Urinary bladder (tissue), 4 donors: ENCODE data around the gene AMPH. TPM values are rescaled to one million over a fixed set of nuclear protein-coding genes. Genes with fewer than 3 reads are reported as not detected.
"Not testable (repeated sequence)": the region's sequence is repeated elsewhere in the genome, so short reads cannot be mapped to it uniquely, and the experiment has no call there.

Source experiments
- DNase-seq: peaks from one replicate; pipeline ENCODE4 v3.0.0-alpha.2; 2015; ENCODE audit errors: extremely low spot score
- H3K27ac ChIP-seq: one replicate; pipeline ENCODE4 v1.5.1; 2013; ENCODE audit warnings: low read depth, mild to moderate bottlenecking, moderate library complexity
- H3K36me3 ChIP-seq: one replicate; pipeline ENCODE4 v1.6.1; 2013; ENCODE audit warnings: mild to moderate bottlenecking, moderate library complexity; ENCODE audit not compliant: insufficient read depth
- H3K4me1 ChIP-seq: one replicate; pipeline ENCODE4 v1.6.1; 2013; ENCODE audit warnings: mild to moderate bottlenecking, moderate library complexity; ENCODE audit not compliant: insufficient read depth
- H3K4me3 ChIP-seq: one replicate; pipeline ENCODE4 v1.5.1; 2013; ENCODE audit warnings: low read depth, low read length
- WGBS: extraction: QIAGEN DNeasy Blood & Tissue Kit; methylation state at CpG from one replicate; pipeline ENCODE4 v1.1.7; 2013; 5-methylcytosine and 5-hydroxymethylcytosine counted together
- polyA plus RNA-seq: library from polyadenylated mRNA; stranded (reverse); fragments of 200-250 nt; gene quantifications from one replicate; pipeline ENCODE4 v1.2.3, GENCODE V29; 2013
- total RNA-seq: library from RNA; depleted of rRNA; stranded (reverse); fragments of >200 nt; gene quantifications from one replicate; pipeline ENCODE4 v1.2.3, GENCODE V29; 2014
- donor health status: healthy with polysubstance abuse.
- donor health status: healthy.

The AMPH gene
- total and polyA plus RNA-seq, 2 donors: 5.0 to 15.3 TPM

GRCh38 chr7:38410056-38410455 is 221.1 kb downstream of the AMPH start:
- Histone ChIP-seq H3K27ac (no peak overlapping the region), H3K4me1 (no peaks in the 10 kb centered on the region), H3K4me3 (no peak overlapping the region), H3K36me3 (no peaks in the 10 kb centered on the region)
- WGBS: 65% methylated on average over 2 of the region's 2 CpGs
- DNase-seq: no peak

DNA sequence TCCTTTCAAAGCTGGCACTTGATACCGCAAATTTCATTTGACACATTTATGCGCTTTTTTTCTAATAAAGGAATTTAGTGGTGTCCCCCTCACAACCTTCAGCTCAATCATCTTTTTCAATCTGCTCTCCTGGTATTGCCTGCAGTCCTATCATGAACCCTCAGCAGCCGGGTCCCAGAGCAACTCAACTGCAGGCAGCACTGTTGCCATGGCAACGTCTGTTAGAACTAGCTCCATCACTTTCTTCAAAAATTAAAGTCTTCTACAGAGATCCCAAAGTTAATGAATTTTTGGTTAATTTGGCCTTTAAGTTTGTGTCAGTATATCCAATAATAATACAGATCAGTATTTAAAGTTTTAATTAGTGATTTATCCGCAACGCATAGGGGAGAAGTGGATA is 221.6 kb downstream of the AMPH start:
- WGBS: 91% methylated on average over 6 of the region's 6 CpGs

GRCh38 chr7:38398725-38399321 is 232.3 kb downstream of the AMPH start:
- WGBS: 8% methylated on average over 9 of the region's 9 CpGs
- H3K27ac ChIP-seq: no peak overlapping the region
- no peaks in the 10 kb centered on the region for H3K4me1 ChIP-seq
- no peak overlapping the region for H3K4me3 ChIP-seq
- peak; percentile 0 for DNase-seq
- no peaks in the 10 kb centered on the region for H3K36me3 ChIP-seq

More for the DNA sequence above, 221.6 kb downstream of the AMPH start:
- Histone ChIP-seq H3K4me1 (no peaks in the 10 kb centered on the region), H3K36me3 (no peaks in the 10 kb centered on the region), H3K4me3 (no peak overlapping the region), H3K27ac (no peak overlapping the region)
- DNase-seq: no peak

GRCh38 chr7:38396852-38397251 is 234.3 kb downstream of the AMPH start:
- no peak for DNase-seq
- H3K36me3 ChIP-seq: no peaks in the 10 kb centered on the region
- H3K4me3 ChIP-seq: no peak overlapping the region
- H3K4me1 ChIP-seq: no peaks in the 10 kb centered on the region
- no peak overlapping the region for H3K27ac ChIP-seq
- 48% methylated on average over 2 of the region's 2 CpGs for WGBS

GRCh38 chr7:38395921-38396552 is 235.1 kb downstream of the AMPH start:
- WGBS: 94% methylated on average over 1 of the region's 1 CpG

DNA sequence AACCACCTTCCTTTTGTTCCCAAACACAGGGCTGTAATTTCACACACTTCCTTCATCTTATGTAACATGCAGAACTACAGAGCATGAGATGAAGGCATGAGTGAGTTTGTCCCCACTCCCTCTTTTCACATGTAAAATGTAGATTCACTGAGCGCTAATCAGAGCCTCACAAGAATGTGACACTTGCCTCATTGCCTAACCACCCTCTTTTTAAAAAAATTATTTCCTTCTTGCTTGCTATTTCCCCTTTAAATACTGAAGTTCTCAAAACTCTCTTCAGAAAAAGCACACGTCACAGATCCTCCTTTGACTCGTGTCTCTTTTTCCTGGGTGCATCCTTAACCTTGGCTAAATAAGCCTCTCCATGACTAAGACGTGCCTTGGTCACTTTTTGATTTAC is 236.5 kb downstream of the AMPH start:
- DNase-seq: no peak
- Histone ChIP-seq H3K27ac (no peak overlapping the region), H3K4me3 (no peak overlapping the region), H3K4me1 (no peaks in the 10 kb centered on the region), H3K36me3 (no peaks in the 10 kb centered on the region)
- WGBS: 75% methylated on average over 4 of the region's 4 CpGs

More at GRCh38 chr7:38395921-38396552, 235.1 kb downstream of the AMPH start:
- H3K36me3 ChIP-seq, H3K27ac ChIP-seq, DNase-seq, H3K4me3 ChIP-seq, H3K4me1 ChIP-seq: not testable (repeated sequence)

DNA sequence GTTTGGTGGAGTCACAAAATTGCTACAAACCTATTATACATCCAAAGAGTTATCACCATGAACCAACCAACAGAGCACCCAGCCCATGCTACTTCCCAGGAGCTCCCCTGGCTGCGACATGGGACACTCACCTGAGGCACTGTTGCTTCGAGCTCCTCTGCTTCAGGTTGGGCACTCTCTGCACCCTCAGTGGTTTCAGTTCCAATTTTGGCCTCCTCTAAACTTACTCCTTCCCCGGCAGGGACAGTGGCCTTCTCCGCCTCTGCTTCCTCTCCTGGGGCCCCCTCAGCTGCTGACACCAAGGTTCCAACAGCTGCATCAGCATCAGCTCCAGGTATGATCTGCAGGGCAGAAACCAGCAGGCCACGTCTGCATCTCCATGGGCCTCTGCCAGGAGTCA is 237.3 kb downstream of the AMPH start:
- H3K36me3 ChIP-seq: no peaks in the 10 kb centered on the region
- no peak for DNase-seq
- no peak overlapping the region for H3K4me3 ChIP-seq
- 87% methylated on average over 5 of the region's 5 CpGs for WGBS
- no peak overlapping the region for H3K27ac ChIP-seq
- no peaks in the 10 kb centered on the region for H3K4me1 ChIP-seq

DNA sequence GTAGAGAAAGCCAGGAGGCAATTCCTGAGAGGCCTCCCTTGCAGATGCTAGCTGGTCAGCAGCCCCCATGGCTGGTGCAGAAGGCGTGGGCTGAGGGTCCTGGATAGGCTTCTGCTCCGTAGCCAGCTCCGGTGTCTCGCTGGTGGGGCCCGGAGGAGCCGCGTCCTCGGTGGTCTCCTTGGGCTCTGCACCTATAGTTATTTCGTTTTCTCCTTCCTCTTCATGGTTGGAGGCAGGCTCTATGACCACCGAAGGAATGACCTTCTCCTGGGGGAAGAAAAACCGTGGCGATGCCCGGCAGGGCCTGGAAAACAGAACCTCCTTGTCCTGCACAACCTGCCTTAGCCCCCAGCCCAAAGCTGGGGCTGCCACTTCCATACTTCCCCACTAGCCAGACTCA is 239.4 kb downstream of the AMPH start:
- no peak for DNase-seq
- WGBS: 93% methylated on average over 13 of the region's 13 CpGs
- Histone ChIP-seq H3K36me3 (no peaks in the 10 kb centered on the region), H3K4me3 (no peak overlapping the region), H3K27ac (no peak overlapping the region), H3K4me1 (no peaks in the 10 kb centered on the region)

DNA sequence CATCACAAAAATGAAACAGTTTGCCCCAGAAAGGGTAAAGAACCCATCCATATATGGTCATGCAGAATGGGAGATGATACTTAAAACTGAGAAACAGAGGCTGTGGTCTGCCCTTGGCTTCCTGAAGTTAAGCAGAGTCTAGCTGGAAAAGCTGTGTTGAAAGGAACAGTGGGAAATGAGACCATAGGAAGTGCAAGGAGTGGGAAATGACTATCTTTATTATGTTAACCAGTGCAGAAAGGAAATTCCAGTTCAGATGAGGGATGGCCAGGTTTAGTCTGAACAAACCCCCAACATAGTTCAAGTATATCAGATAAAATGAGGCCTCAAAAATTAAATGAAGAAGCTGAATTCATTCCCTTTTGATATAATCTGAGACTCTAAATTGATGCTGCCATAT is 245.5 kb downstream of the AMPH start:
- Histone ChIP-seq H3K27ac (no peak overlapping the region), H3K36me3 (no peaks in the 10 kb centered on the region), H3K4me3 (no peak overlapping the region), H3K4me1 (no peaks in the 10 kb centered on the region)
- no peak for DNase-seq

DNA sequence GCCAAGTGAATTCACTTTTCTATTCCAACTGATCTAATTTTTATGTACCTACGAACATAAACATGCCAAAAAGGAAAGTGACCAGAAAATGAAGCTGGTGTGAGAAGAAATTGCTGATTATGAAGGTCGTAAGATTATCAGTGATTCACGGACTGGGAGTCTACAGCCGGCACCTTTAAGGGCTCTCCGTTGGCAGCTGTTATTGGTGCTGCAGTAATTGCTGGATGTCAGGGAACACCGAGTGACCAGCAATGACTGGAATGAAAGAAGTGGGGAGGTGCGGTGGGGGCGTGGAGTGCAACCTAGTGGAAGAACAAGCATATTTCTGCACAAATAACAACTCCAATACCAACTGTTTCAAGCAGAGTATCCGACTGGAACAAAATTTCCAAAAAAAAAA is 247.9 kb downstream of the AMPH start:
- DNase-seq: no peak
- Histone ChIP-seq H3K27ac (no peak overlapping the region), H3K36me3 (no peaks in the 10 kb centered on the region), H3K4me1 (no peaks in the 10 kb centered on the region), H3K4me3 (no peak overlapping the region)
- 69% methylated on average over 9 of the region's 9 CpGs for WGBS

- DNase-seq: no peak
- WGBS: 69% methylated on average over 2 of the region's 2 CpGs
Observed at GRCh38 chr7:38382684-38383083, 248.5 kb downstream of the AMPH start.

DNA sequence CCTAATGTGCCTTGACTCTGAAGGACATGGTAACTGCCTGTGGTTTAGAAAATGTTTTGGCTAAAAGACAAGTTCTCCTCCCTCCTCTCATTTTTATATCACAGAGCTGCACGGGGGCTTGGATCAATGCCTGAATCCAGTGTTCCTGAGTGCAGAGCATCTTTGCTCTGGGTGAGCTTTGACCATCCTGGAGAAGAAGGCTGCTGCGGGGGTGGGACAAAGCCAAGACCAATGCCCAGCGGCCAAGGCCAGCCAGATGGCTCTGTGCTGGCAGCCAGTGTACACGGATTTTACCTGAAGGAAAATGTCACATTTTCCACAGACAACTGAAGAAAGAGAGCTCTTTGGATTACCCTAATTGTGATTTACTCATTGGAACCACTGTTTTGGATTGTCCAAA is 255.7 kb downstream of the AMPH start:
- no peak overlapping the region for H3K4me3 ChIP-seq
- no peak for DNase-seq
- 53% methylated on average over 4 of the region's 4 CpGs for WGBS
- no peaks in the 10 kb centered on the region for H3K36me3 ChIP-seq
- no peak overlapping the region for H3K27ac ChIP-seq
- no peaks in the 10 kb centered on the region for H3K4me1 ChIP-seq

More at GRCh38 chr7:38382684-38383083, 248.5 kb downstream of the AMPH start:
- no peak overlapping the region for H3K4me3 ChIP-seq
- no peaks in the 10 kb centered on the region for H3K36me3 ChIP-seq
- no peak overlapping the region for H3K27ac ChIP-seq
- H3K4me1 ChIP-seq: no peaks in the 10 kb centered on the region

GRCh38 chr7:38374507-38374906 is 256.7 kb downstream of the AMPH start:
- no peaks in the 10 kb centered on the region for H3K4me1 ChIP-seq
- 34% methylated on average over 6 of the region's 6 CpGs for WGBS
- DNase-seq: no peak
- H3K27ac ChIP-seq: no peak overlapping the region
- H3K36me3 ChIP-seq: no peaks in the 10 kb centered on the region
- H3K4me3 ChIP-seq: no peak overlapping the region

- no peak overlapping the region for H3K4me3 ChIP-seq
Observed at GRCh38 chr7:38373155-38373554, 258.0 kb downstream of the AMPH start.

More at GRCh38 chr7:38373155-38373554, 258.0 kb downstream of the AMPH start:
- no peaks in the 10 kb centered on the region for H3K4me1 ChIP-seq
- no peak for DNase-seq
- no peaks in the 10 kb centered on the region for H3K36me3 ChIP-seq
- H3K27ac ChIP-seq: no peak overlapping the region
- WGBS: 75% methylated on average over 8 of the region's 8 CpGs
